Erythroblast (primary cell): ENCODE measurements around the gene WSB1.

Experiments used
- GATA1 ChIP-seq: IDR thresholded peaks from 2 replicates; pipeline ENCODE4 v1.6.1; 2011; ENCODE audit warnings: low read depth, mild to moderate bottlenecking, control low read depth, low read length, moderate library complexity
- POLR2A ChIP-seq: IDR thresholded peaks from 2 replicates; pipeline ENCODE4 v1.6.1; 2011; ENCODE audit warnings: mild to moderate bottlenecking, low read length

- no peak for TF ChIP-seq POLR2A
- TF ChIP-seq GATA1 = no peak
Measured at GRCh38 chr17:27320222-27320560, 26.3 kb downstream of the WSB1 start.
